HepG2 (cell line): ENCODE measurements around the gene MAPK4. TPM values are rescaled to one million over a fixed set of nuclear protein-coding genes. Genes with fewer than 3 reads are reported as not detected.

Source experiments
- ATAC-seq: fragments of 200-7000 bp; cut with Tn5 transposase; 3 replicates; pipeline ENCODE4 v1.9.1; 2020; ENCODE audit warnings: mild to moderate bottlenecking, moderate library complexity
- BruUV-seq: library from RNA; stranded (reverse); fragments of 400-500 nt; replicated peaks from 2 replicates; lab custom pipeline; 2021; lab: Mats Ljungman, UMichigan
- CTCF ChIA-PET: fragments of 300-600 bp; formaldehyde crosslinking; extraction: SDS; loops from one replicate; lab custom pipeline; 2021; ENCODE audit warnings: low total read pairs, inconsistent platforms, low intra/inter-chr PET ratio; lab: Yijun Ruan, JAX
- POLR2A ChIA-PET: fragments of 350-600 bp; sonication (Branson Sonifier 250); formaldehyde crosslinking; loops from one replicate; lab custom pipeline; 2020; ENCODE audit warnings: antibody characterized with exemption, inconsistent platforms; lab: Yijun Ruan, JAX
- DNase-seq: peaks from one replicate; pipeline ENCODE4 v3.0.0-alpha.2; 2015; ENCODE audit warnings: low spot score
- FAIRE-seq: peaks from 3 replicates; lab custom pipeline; 2011; peaks lifted over from hg19 to GRCh38; lab: Jason Lieb, UNC
- H2AFZ ChIP-seq: one replicate; pipeline ENCODE4 v1.6.1; 2011; ENCODE audit warnings: low read length, inconsistent platforms
- H3K27ac ChIP-seq: fragments of 300-600 bp; 3 replicates; pipeline ENCODE4 v1.8.0; 2011; ENCODE audit warnings: mixed run types, mild to moderate bottlenecking, mixed read lengths, low read length, inconsistent platforms; ENCODE audit not compliant: insufficient read depth; ENCODE audit errors: extremely low read length
- H3K27me3 ChIP-seq, 2 experiments: fragments of 200-600 bp in 1 of 2; 2 replicates in 1 of 2; 3 replicates in 1 of 2; pipeline versions ENCODE4 v1.6.0 to v1.8.0; 2011; ENCODE audit warnings: low read length in 2 of 2, mild to moderate bottlenecking in 2 of 2, moderate library complexity in 2 of 2, inconsistent platforms in 1 of 2; ENCODE audit not compliant: insufficient read depth in 2 of 2, control insufficient read depth in 1 of 2
- H3K36me3 ChIP-seq, 2 experiments: fragments of 200-600 bp in 1 of 2; replicated peaks in 1 of 2; 2 replicates in 1 of 2; 3 replicates in 1 of 2; pipeline versions ENCODE4 v1.5.1 to v1.8.0; 2011; ENCODE audit warnings: low read length in 2 of 2, inconsistent platforms in 1 of 2; ENCODE audit not compliant: insufficient read depth in 2 of 2, control insufficient read depth in 1 of 2
- H3K4me1 ChIP-seq: 2 replicates; pipeline ENCODE4 v1.5.1; 2012; ENCODE audit warnings: low read length, inconsistent platforms; ENCODE audit not compliant: insufficient read depth
- H3K4me2 ChIP-seq: 2 replicates; pipeline ENCODE4 v1.6.0; 2011; ENCODE audit warnings: low read depth, low read length, inconsistent platforms
- H3K4me3 ChIP-seq, 3 experiments: fragments of 200-600 bp in 1 of 3; sonication (generic), shearing (Covaris generic) in 1 of 3; replicated peaks in 1 of 3; 2 replicates each; pipeline ENCODE4 v1.5.1; 2011 to 2016; ENCODE audit warnings: low read length in 3 of 3, inconsistent platforms in 2 of 3, low read depth in 2 of 3, mild to moderate bottlenecking in 2 of 3, control low read depth in 1 of 3, mixed read lengths in 1 of 3; ENCODE audit not compliant: insufficient read depth in 1 of 3
- H3K79me2 ChIP-seq: one replicate; pipeline ENCODE4 v1.6.1; 2011; ENCODE audit warnings: low read length, inconsistent platforms; ENCODE audit not compliant: insufficient read depth
- H3K9ac ChIP-seq: 2 replicates; pipeline ENCODE4 v1.6.0; 2011; ENCODE audit warnings: mild to moderate bottlenecking, low read depth, low read length, inconsistent platforms; ENCODE audit not compliant: insufficient read depth
- H3K9me3 ChIP-seq: 2 replicates; pipeline ENCODE4 v1.5.1; 2012; ENCODE audit warnings: mild to moderate bottlenecking, low read length
- H4K20me1 ChIP-seq: 2 replicates; pipeline ENCODE4 v1.6.0; 2011; ENCODE audit warnings: inconsistent platforms, mild to moderate bottlenecking, low read length, moderate library complexity; ENCODE audit not compliant: insufficient read depth
- ATF7-NPFF ChIP-seq: sonication (generic); formaldehyde crosslinking; IDR thresholded peaks from 2 replicates; pipeline ENCODE4 v1.8.1; 2023; ENCODE audit warnings: mild to moderate bottlenecking, low read depth, missing genetic modification reagents, moderate library complexity
- CC2D1A ChIP-seq: sonication (generic); formaldehyde crosslinking; IDR thresholded peaks from 2 replicates; pipeline ENCODE4 v1.8.1; 2023; ENCODE audit warnings: mild to moderate bottlenecking, missing genetic modification reagents
- JUND ChIP-seq: sonication (generic); formaldehyde crosslinking; IDR thresholded peaks from 2 replicates; pipeline ENCODE4 v1.8.0; 2022; ENCODE audit warnings: mild to moderate bottlenecking, missing genetic modification reagents
- ZNF563 ChIP-seq: sonication (generic); formaldehyde crosslinking; IDR thresholded peaks from 2 replicates; pipeline ENCODE4 v1.8.0; 2022; ENCODE audit warnings: mild to moderate bottlenecking, moderate library complexity, missing genetic modification reagents
- WGBS: methylation state at CpG from one replicate; pipeline ENCODE4 v1.1.6; 2017; ENCODE audit warnings: low lambda C conversion rate; 5-methylcytosine and 5-hydroxymethylcytosine counted together
- in situ Hi-C: cut with HindIII; loops from 2 replicates; pipeline ENCODE4 v1.10.0; 2017; ENCODE audit warnings: low pct_unique_long_range_greater_than_20kb; ENCODE audit not compliant: extremely low pct_ligation_motif_present
- intact Hi-C: fragments of 100-400 bp; cut with micrococcal nuclease; formaldehyde crosslinking; loops from one replicate; pipeline ENCODE4 v1.10.0; 2022; ENCODE audit not compliant: unreplicated experiment
- polyA plus RNA-seq, 8 experiments: library from polyadenylated mRNA; depleted of rRNA in 3 of 8; stranded (reverse) in 7 of 8; unstranded in 1 of 8; fragments of >200 nt; fragmentation: Illumina TruSeq in 4 of 8; extraction: Trizol in 4 of 8; gene quantifications; 2 replicates each; pipeline versions ENCODE4 v1.2.1 to v1.2.3, GENCODE V29; 2011 to 2016; ENCODE audit warnings: low read depth in 4 of 8, missing spikeins in 1 of 8, mixed read lengths in 1 of 8; ENCODE audit not compliant: insufficient read depth in 1 of 8
- total RNA-seq, 5 experiments: library from RNA; depleted of rRNA; stranded (reverse); fragments of >200 nt; fragmentation: Illumina TruSeq; extraction: Trizol; gene quantifications; 2 replicates each; pipeline ENCODE4 v1.2.3, GENCODE V29; 2016; ENCODE audit warnings: low read depth in 1 of 5
- TF ChIP-seq, protein P1 (sequence below): sonication (generic); formaldehyde crosslinking; IDR thresholded peaks from 2 replicates; pipeline ENCODE4 v1.4.0; 2020; ENCODE audit warnings: missing genetic modification reagents, borderline replicate concordance
- TF ChIP-seq, protein P2 (sequence below): sonication (generic); formaldehyde crosslinking; IDR thresholded peaks from 2 replicates; pipeline ENCODE4 v1.9.0; 2022; ENCODE audit warnings: missing genetic modification reagents, mild to moderate bottlenecking, borderline replicate concordance
- TF ChIP-seq, protein P3 (sequence below): sonication (generic); formaldehyde crosslinking; conservative IDR thresholded peaks from 2 replicates; pipeline ENCODE4 v1.8.0; 2022; ENCODE audit warnings: low read depth, missing genetic modification reagents
- TF ChIP-seq, protein P4 (sequence below): sonication (generic); formaldehyde crosslinking; IDR thresholded peaks from 2 replicates; pipeline ENCODE4 v1.4.0; 2020; ENCODE audit warnings: missing genetic modification reagents
- TF ChIP-seq, protein P5 (sequence below): sonication (generic); formaldehyde crosslinking; IDR thresholded peaks from 2 replicates; pipeline ENCODE4 v1.5.0; 2020; ENCODE audit warnings: mild to moderate bottlenecking, low read depth, missing genetic modification reagents, borderline replicate concordance

The MAPK4 gene
- total and polyA plus RNA-seq, 2 of the 13 experiments (the other 11 are each of a cell fraction or from before 2014, with no cell fraction given) = not detected

DNA sequence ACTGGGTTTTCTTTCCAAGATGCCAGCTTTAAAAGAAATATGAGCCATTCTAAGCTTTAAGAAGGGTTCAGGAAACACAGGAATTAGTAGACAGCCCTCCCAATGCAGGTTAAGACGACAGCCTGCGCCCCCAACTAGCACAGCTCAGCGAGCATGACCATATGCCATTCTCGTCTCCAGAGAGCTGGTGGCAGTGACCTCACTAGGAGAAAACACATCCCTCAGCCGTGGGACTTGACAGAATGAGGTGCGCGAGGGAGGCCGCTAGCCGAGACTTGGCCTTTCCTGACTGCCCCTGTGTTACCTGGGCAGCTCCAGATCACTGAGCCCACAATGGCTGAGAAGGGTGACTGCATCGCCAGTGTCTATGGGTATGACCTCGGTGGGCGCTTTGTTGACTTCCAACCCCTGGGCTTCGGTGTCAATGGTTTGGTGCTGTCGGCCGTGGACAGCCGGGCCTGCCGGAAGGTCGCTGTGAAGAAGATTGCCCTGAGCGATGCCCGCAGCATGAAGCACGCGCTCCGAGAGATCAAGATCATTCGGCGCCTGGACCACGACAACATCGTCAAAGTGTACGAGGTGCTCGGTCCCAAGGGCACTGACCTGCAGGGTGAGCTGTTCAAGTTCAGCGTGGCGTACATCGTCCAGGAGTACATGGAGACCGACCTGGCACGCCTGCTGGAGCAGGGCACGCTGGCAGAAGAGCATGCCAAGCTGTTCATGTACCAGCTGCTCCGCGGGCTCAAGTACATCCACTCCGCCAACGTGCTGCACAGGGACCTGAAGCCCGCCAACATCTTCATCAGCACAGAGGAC lies 103.9 kb downstream of the MAPK4 start (continued):
- TF ChIP-seq, protein P1, sequence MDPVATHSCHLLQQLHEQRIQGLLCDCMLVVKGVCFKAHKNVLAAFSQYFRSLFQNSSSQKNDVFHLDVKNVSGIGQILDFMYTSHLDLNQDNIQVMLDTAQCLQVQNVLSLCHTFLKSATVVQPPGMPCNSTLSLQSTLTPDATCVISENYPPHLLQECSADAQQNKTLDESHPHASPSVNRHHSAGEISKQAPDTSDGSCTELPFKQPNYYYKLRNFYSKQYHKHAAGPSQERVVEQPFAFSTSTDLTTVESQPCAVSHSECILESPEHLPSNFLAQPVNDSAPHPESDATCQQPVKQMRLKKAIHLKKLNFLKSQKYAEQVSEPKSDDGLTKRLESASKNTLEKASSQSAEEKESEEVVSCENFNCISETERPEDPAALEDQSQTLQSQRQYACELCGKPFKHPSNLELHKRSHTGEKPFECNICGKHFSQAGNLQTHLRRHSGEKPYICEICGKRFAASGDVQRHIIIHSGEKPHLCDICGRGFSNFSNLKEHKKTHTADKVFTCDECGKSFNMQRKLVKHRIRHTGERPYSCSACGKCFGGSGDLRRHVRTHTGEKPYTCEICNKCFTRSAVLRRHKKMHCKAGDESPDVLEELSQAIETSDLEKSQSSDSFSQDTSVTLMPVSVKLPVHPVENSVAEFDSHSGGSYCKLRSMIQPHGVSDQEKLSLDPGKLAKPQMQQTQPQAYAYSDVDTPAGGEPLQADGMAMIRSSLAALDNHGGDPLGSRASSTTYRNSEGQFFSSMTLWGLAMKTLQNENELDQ = no peak
- no peak for TF ChIP-seq ZNF563
- TF ChIP-seq CC2D1A (CRISPR knock-in tag) = no peak
- TF ChIP-seq, protein P2, sequence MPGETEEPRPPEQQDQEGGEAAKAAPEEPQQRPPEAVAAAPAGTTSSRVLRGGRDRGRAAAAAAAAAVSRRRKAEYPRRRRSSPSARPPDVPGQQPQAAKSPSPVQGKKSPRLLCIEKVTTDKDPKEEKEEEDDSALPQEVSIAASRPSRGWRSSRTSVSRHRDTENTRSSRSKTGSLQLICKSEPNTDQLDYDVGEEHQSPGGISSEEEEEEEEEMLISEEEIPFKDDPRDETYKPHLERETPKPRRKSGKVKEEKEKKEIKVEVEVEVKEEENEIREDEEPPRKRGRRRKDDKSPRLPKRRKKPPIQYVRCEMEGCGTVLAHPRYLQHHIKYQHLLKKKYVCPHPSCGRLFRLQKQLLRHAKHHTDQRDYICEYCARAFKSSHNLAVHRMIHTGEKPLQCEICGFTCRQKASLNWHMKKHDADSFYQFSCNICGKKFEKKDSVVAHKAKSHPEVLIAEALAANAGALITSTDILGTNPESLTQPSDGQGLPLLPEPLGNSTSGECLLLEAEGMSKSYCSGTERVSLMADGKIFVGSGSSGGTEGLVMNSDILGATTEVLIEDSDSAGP (CRISPR knock-in tag) = no peak
- TF ChIP-seq, protein P3, sequence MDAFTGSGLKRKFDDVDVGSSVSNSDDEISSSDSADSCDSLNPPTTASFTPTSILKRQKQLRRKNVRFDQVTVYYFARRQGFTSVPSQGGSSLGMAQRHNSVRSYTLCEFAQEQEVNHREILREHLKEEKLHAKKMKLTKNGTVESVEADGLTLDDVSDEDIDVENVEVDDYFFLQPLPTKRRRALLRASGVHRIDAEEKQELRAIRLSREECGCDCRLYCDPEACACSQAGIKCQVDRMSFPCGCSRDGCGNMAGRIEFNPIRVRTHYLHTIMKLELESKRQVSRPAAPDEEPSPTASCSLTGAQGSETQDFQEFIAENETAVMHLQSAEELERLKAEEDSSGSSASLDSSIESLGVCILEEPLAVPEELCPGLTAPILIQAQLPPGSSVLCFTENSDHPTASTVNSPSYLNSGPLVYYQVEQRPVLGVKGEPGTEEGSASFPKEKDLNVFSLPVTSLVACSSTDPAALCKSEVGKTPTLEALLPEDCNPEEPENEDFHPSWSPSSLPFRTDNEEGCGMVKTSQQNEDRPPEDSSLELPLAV (CRISPR knock-in tag) = no peak

DNA sequence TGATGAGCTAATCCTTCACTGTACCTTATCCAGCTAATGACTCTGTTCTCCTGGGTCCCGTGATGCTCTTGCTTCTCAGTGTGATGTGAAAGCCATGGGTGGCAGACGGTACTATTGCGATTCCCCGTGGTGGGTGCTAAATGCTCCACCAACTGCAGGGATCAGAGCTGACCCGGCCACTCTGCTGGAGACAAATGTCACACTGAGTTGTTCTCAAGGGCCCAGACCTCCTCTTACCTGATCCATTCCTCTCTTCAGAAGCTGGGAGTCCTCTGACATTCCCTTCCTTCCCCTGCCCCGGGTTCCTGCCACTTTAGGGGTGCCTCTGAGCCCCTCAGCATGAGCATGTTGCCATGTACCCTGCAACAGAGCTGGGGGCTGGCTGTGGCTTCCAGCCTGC lies 105.1 kb downstream of the MAPK4 start:
- no peak for FAIRE-seq
- ChIA-PET CTCF (no interaction called here), POLR2A (no interaction called here)
- Histone ChIP-seq H3K4me1 (no peaks in the 10 kb centered on the region), H3K4me3 (no peak overlapping the region), H2AFZ (no peak overlapping the region), H3K9me3 (peaks cover 7% of the 10 kb centered on the region), H3K9ac (no peak overlapping the region), H3K27me3 (no peaks in the 10 kb centered on the region), H4K20me1 (no peaks in the 10 kb centered on the region), H3K4me2 (no peak overlapping the region), H3K79me2 (no peaks in the 10 kb centered on the region), H3K36me3 (no peaks in the 10 kb centered on the region), H3K27ac (no peak overlapping the region)
- no peak for ATAC-seq
- TF ChIP-seq JUND (CRISPR knock-in tag) = no peak
- TF ChIP-seq, protein P4, sequence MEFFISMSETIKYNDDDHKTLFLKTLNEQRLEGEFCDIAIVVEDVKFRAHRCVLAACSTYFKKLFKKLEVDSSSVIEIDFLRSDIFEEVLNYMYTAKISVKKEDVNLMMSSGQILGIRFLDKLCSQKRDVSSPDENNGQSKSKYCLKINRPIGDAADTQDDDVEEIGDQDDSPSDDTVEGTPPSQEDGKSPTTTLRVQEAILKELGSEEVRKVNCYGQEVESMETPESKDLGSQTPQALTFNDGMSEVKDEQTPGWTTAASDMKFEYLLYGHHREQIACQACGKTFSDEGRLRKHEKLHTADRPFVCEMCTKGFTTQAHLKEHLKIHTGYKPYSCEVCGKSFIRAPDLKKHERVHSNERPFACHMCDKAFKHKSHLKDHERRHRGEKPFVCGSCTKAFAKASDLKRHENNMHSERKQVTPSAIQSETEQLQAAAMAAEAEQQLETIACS = no peak
- no peak for TF ChIP-seq ATF7-NPFF (CRISPR knock-in tag)
- TF ChIP-seq, protein P5, sequence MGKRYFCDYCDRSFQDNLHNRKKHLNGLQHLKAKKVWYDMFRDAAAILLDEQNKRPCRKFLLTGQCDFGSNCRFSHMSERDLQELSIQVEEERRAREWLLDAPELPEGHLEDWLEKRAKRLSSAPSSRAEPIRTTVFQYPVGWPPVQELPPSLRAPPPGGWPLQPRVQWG (CRISPR knock-in tag) = no peak
- DNase-seq = no peak
- in situ Hi-C loops = no loop called here
- 20% methylated on average over 5 of the region's 6 CpGs for WGBS
- no TSS peak for BruUV-seq
- intact Hi-C loops = no loop called here
